Upper lobe of left lung (tissue), 4 donors: ENCODE data around the gene SDSL.

Experiments used
- EP300 ChIP-seq, 4 donors: sonication (generic); formaldehyde crosslinking; IDR thresholded peaks; one replicate each; pipeline ENCODE4 v1.5.1; 2017; ENCODE audit warnings: antibody characterized with exemption in 4 of 4, control low read depth in 2 of 4
- POLR2A ChIP-seq, 4 donors: fragments of 450-650 bp; IDR thresholded peaks; one replicate each; pipeline ENCODE4 v1.5.1; 2016 to 2017; ENCODE audit warnings: antibody characterized with exemption in 4 of 4, mild to moderate bottlenecking in 2 of 4
- POLR2AphosphoS5 ChIP-seq, 2 donors: sonication (generic); formaldehyde crosslinking; IDR thresholded peaks; one replicate each; pipeline ENCODE4 v1.5.1; 2017; ENCODE audit warnings: antibody characterized with exemption in 2 of 2
- TF ChIP-seq, protein P1 (sequence below), 6 experiments: fragments of 450-650 bp in 4 of 6; fragments of 200-600 bp in 2 of 6; sonication (generic) in 2 of 6; IDR thresholded peaks; one replicate each; pipeline ENCODE4 v1.5.1; 2016 to 2019; ENCODE audit warnings: antibody characterized with exemption in 6 of 6

DNA sequence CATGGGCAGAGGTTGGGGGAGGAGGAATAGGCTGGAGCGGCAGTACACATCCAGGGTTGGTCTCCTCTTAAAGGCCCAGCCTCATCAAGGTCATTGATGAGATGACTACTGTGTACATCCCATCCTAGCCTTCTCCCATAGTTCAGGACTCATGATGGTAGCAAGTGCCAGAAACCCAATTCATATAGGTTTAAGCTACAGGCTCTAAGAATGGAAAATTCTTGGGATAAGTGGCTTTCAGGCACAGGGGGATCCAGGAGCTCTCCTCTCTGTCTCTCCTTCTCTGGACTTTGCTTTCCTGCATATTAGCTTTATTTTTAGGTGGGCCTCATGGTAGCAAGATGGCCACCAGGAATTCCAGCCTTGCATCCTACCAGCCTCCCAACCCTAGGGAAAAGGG is 6.3 kb downstream of the SDSL start:
- TF ChIP-seq, protein P1, sequence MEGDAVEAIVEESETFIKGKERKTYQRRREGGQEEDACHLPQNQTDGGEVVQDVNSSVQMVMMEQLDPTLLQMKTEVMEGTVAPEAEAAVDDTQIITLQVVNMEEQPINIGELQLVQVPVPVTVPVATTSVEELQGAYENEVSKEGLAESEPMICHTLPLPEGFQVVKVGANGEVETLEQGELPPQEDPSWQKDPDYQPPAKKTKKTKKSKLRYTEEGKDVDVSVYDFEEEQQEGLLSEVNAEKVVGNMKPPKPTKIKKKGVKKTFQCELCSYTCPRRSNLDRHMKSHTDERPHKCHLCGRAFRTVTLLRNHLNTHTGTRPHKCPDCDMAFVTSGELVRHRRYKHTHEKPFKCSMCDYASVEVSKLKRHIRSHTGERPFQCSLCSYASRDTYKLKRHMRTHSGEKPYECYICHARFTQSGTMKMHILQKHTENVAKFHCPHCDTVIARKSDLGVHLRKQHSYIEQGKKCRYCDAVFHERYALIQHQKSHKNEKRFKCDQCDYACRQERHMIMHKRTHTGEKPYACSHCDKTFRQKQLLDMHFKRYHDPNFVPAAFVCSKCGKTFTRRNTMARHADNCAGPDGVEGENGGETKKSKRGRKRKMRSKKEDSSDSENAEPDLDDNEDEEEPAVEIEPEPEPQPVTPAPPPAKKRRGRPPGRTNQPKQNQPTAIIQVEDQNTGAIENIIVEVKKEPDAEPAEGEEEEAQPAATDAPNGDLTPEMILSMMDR (IDR thresholded peaks at IDR 0.05): no peak
- TF ChIP-seq POLR2AphosphoS5 (IDR thresholded peaks at IDR 0.05) (no peak), EP300 (IDR thresholded peaks at IDR 0.05) (no peak), POLR2A (IDR thresholded peaks at IDR 0.05) (no peak)
